ENCODE measurements around the gene PRR20G. TPM values are rescaled to one million over a fixed set of nuclear protein-coding genes. Genes with fewer than 3 reads are reported as not detected.

PRR20G gene
- total RNA-seq, 1 donor from 2014 or later: not detected

- Mint-ChIP-seq H3K9me3 (ENCODE audit: low read depth) (peaks cover 23% of the 10 kb centered on the region), H3K27me3 (peaks cover 10% of the 10 kb centered on the region), H3K36me3 (ENCODE audit: insufficient read depth) (no peaks in the 10 kb centered on the region), H3K4me3 (ENCODE audit: low read depth) (no peak overlapping the region), H3K4me1 (ENCODE audit: low read depth) (no peaks in the 10 kb centered on the region), H3K27ac (no peak overlapping the region)
- no peak for DNase-seq (ENCODE audit: low spot score, unreplicated experiment)
- no peak for TF ChIP-seq CTCF (IDR thresholded peaks at IDR 0.05; ENCODE audit: unreplicated experiment)
These were observed 14.6 kb downstream of the PRR20G start for GRCh38 chr3:127273206-127273605.

- no peaks in the 10 kb centered on the region for H3K36me3 Mint-ChIP-seq (ENCODE audit: insufficient read depth)
- peaks cover 11% of the 10 kb centered on the region for H3K9me3 Mint-ChIP-seq (ENCODE audit: low read depth)
- peaks cover 17% of the 10 kb centered on the region for H3K27me3 Mint-ChIP-seq
- TF ChIP-seq CTCF (IDR thresholded peaks at IDR 0.05; ENCODE audit: unreplicated experiment): no peak
- no peak overlapping the region for H3K4me3 Mint-ChIP-seq (ENCODE audit: low read depth)
- no peak overlapping the region for H3K27ac Mint-ChIP-seq
- H3K4me1 Mint-ChIP-seq (ENCODE audit: low read depth): no peaks in the 10 kb centered on the region
- no peak for DNase-seq (ENCODE audit: low spot score, unreplicated experiment)
These were observed 21.7 kb downstream of the PRR20G start for GRCh38 chr3:127266186-127266585.

- H3K4me3 Mint-ChIP-seq (ENCODE audit: low read depth): no peak overlapping the region
- H3K36me3 Mint-ChIP-seq (ENCODE audit: insufficient read depth): no peaks in the 10 kb centered on the region
- no peak for DNase-seq (ENCODE audit: low spot score, unreplicated experiment)
- peaks cover 11% of the 10 kb centered on the region for H3K9me3 Mint-ChIP-seq (ENCODE audit: low read depth)
- no peak overlapping the region for H3K27ac Mint-ChIP-seq
- peaks cover 17% of the 10 kb centered on the region for H3K27me3 Mint-ChIP-seq
- no peak for TF ChIP-seq CTCF (IDR thresholded peaks at IDR 0.05; ENCODE audit: unreplicated experiment)
- no peaks in the 10 kb centered on the region for H3K4me1 Mint-ChIP-seq (ENCODE audit: low read depth)
These were observed 22.3 kb downstream of the PRR20G start for GRCh38 chr3:127265581-127265981.

- H3K4me1 Mint-ChIP-seq (ENCODE audit: low read depth): no peaks in the 10 kb centered on the region
- TF ChIP-seq CTCF (IDR thresholded peaks at IDR 0.05; ENCODE audit: unreplicated experiment): no peak
- no peak for DNase-seq (ENCODE audit: low spot score, unreplicated experiment)
- no peaks in the 10 kb centered on the region for H3K36me3 Mint-ChIP-seq (ENCODE audit: insufficient read depth)
- no peak overlapping the region for H3K4me3 Mint-ChIP-seq (ENCODE audit: low read depth)
- H3K9me3 Mint-ChIP-seq (ENCODE audit: low read depth): peaks cover 10% of the 10 kb centered on the region
- peaks cover 22% of the 10 kb centered on the region for H3K27me3 Mint-ChIP-seq
- H3K27ac Mint-ChIP-seq: no peak overlapping the region
These were observed 22.9 kb downstream of the PRR20G start for GRCh38 chr3:127264794-127265514.

GRCh38 chr3:127264292-127264691 is 23.6 kb downstream of the PRR20G start:
- no peak overlapping the region for H3K27ac Mint-ChIP-seq
- DNase-seq (ENCODE audit: low spot score, unreplicated experiment): no peak
- H3K27me3 Mint-ChIP-seq: peaks cover 29% of the 10 kb centered on the region

More at GRCh38 chr3:127264292-127264691, 23.6 kb downstream of the PRR20G start:
- no peaks in the 10 kb centered on the region for H3K36me3 Mint-ChIP-seq (ENCODE audit: insufficient read depth)
- H3K4me3 Mint-ChIP-seq (ENCODE audit: low read depth): no peak overlapping the region
- H3K4me1 Mint-ChIP-seq (ENCODE audit: low read depth): no peaks in the 10 kb centered on the region
- TF ChIP-seq CTCF (IDR thresholded peaks at IDR 0.05; ENCODE audit: unreplicated experiment): no peak
- peaks cover 4% of the 10 kb centered on the region for H3K9me3 Mint-ChIP-seq (ENCODE audit: low read depth)

Measured in progenitor cell of endocrine pancreas (in vitro differentiated cells).